SK-N-SH (cell line): ENCODE data around the gene NXPH4. TPM values are rescaled to one million over a fixed set of nuclear protein-coding genes. Genes with fewer than 3 reads are reported as not detected.

ENCODE experiments used
- CTCF ChIA-PET: fragments of 300-600, 350-600 bp; formaldehyde crosslinking; extraction: SDS; loops from one replicate; lab custom pipeline; 2021; lab: Yijun Ruan, JAX
- POLR2A ChIA-PET: fragments of 350-600 bp; sonication (Branson Sonifier 250); formaldehyde crosslinking; extraction: SDS; loops from one replicate; lab custom pipeline; 2020; ENCODE audit warnings: antibody characterized with exemption, inconsistent platforms; lab: Yijun Ruan, JAX
- DNase-seq: peaks from one replicate; pipeline ENCODE4 v3.0.0; 2012
- H2AFZ ChIP-seq: fragments of 200-600 bp; sonication (generic); 2 replicates; pipeline ENCODE4 v1.8.1; 2016; ENCODE audit warnings: antibody characterized with exemption, mild to moderate bottlenecking, low read depth
- H3F3A ChIP-seq: fragments of 200-600 bp; sonication (generic); replicated peaks from 2 replicates; pipeline ENCODE3; 2016; ENCODE audit warnings: antibody characterized with exemption, mild to moderate bottlenecking; ENCODE audit not compliant: insufficient read depth
- H3K27ac ChIP-seq, 2 experiments: fragments of 200-500 bp in 1 of 2; fragments of 200-600 bp in 1 of 2; sonication (Bioruptor generic) in 1 of 2; sonication (generic), shearing (Covaris generic) in 1 of 2; 2 replicates each; pipeline versions ENCODE4 v1.5.1 to v1.6.1; 2014 to 2016; ENCODE audit warnings: low read depth in 2 of 2, inconsistent platforms in 1 of 2, low read length in 1 of 2, mild to moderate bottlenecking in 1 of 2, mixed read lengths in 1 of 2
- H3K27me3 ChIP-seq: fragments of 200-600 bp; sonication (generic), shearing (Covaris generic); 2 replicates; pipeline ENCODE4 v1.6.1; 2016; ENCODE audit warnings: mixed run types; ENCODE audit not compliant: insufficient read depth
- H3K36me3 ChIP-seq, 2 experiments: fragments of 200-500 bp in 1 of 2; fragments of 200-600 bp in 1 of 2; sonication (Bioruptor generic) in 1 of 2; sonication (generic) in 1 of 2; replicated peaks in 1 of 2; 2 replicates each; pipeline versions ENCODE3 to v1.5.1; 2014 to 2016; ENCODE audit warnings: low read length in 1 of 2, mild to moderate bottlenecking in 1 of 2; ENCODE audit not compliant: insufficient read depth in 2 of 2, control insufficient read depth in 1 of 2
- H3K4me1 ChIP-seq, 2 experiments: fragments of 200-500 bp in 1 of 2; fragments of 200-600 bp in 1 of 2; sonication (Bioruptor generic) in 1 of 2; sonication (generic), shearing (Covaris generic) in 1 of 2; 2 replicates each; pipeline versions ENCODE4 v1.5.1 to v1.6.1; 2014 to 2016; ENCODE audit warnings: low read depth in 1 of 2, low read length in 1 of 2, mixed run types in 1 of 2; ENCODE audit not compliant: insufficient read depth in 2 of 2, control insufficient read depth in 1 of 2
- H3K4me2 ChIP-seq: fragments of 200-600 bp; sonication (generic), shearing (Covaris generic); 2 replicates; pipeline ENCODE4 v1.6.1; 2017; ENCODE audit warnings: mixed run types
- H3K4me3 ChIP-seq, 2 experiments: fragments of 200-500 bp in 1 of 2; fragments of 200-600 bp in 1 of 2; sonication (Bioruptor generic) in 1 of 2; sonication (generic), shearing (Covaris generic) in 1 of 2; 2 replicates each; pipeline versions ENCODE4 v1.5.1 to v1.8.1; 2014 to 2016; ENCODE audit warnings: low read depth in 2 of 2, inconsistent platforms in 1 of 2, low read length in 1 of 2, mild to moderate bottlenecking in 1 of 2, mixed read lengths in 1 of 2, moderate library complexity in 1 of 2
- H3K79me2 ChIP-seq: fragments of 200-600 bp; sonication (generic); 2 replicates; pipeline ENCODE4 v1.8.1; 2017; ENCODE audit warnings: mild to moderate bottlenecking; ENCODE audit not compliant: insufficient read depth
- H3K9ac ChIP-seq: fragments of 200-600 bp; sonication (generic); 2 replicates; pipeline ENCODE4 v1.6.1; 2017; ENCODE audit warnings: mixed run types
- H3K9me2 ChIP-seq: fragments of 200-600 bp; sonication (generic); 2 replicates; pipeline ENCODE4 v1.6.1; 2017; ENCODE audit warnings: mixed run types
- H3K9me3 ChIP-seq: fragments of 200-600 bp; sonication (generic); 2 replicates; pipeline ENCODE4 v1.6.1; 2017; ENCODE audit warnings: mixed run types, mild to moderate bottlenecking, moderate library complexity
- H4K20me1 ChIP-seq: fragments of 200-600 bp; sonication (generic); 2 replicates; pipeline ENCODE4 v1.6.1; 2017; ENCODE audit warnings: mild to moderate bottlenecking, mixed run types; ENCODE audit not compliant: insufficient read depth
- CHD2 ChIP-seq: fragments of 150-350 bp; IDR thresholded peaks from 2 replicates; pipeline ENCODE4 v1.6.1; 2018; ENCODE audit warnings: low read length; ENCODE audit not compliant: partially characterized antibody
- CTCF ChIP-seq: fragments of 200-600 bp; sonication (generic); IDR thresholded peaks from 2 replicates; pipeline ENCODE4 v1.6.1; 2017; ENCODE audit warnings: antibody characterized with exemption, mild to moderate bottlenecking, moderate library complexity
- ELF1 ChIP-seq: IDR thresholded peaks from 2 replicates; pipeline ENCODE4 v1.4.0; 2012
- EZH2phosphoT487 ChIP-seq: fragments of 200-600 bp; sonication (generic); IDR thresholded peaks from 2 replicates; pipeline ENCODE4 v1.6.1; 2017; ENCODE audit warnings: low read depth, mixed run types, mild to moderate bottlenecking, antibody characterized with exemption, moderate library complexity, borderline replicate concordance
- FOSL2 ChIP-seq: IDR thresholded peaks from 2 replicates; pipeline ENCODE4 v1.4.0; 2012; ENCODE audit warnings: low read depth, mild to moderate bottlenecking, moderate library complexity, borderline replicate concordance
- FOXJ3 ChIP-seq: sonication (generic); formaldehyde crosslinking; IDR thresholded peaks from 2 replicates; pipeline ENCODE4 v1.5.1; 2020; ENCODE audit warnings: mild to moderate bottlenecking, missing genetic modification reagents
- FOXM1 ChIP-seq: IDR thresholded peaks from 2 replicates; pipeline ENCODE4 v1.4.0; 2012; ENCODE audit warnings: low read depth, mild to moderate bottlenecking
- GABPA ChIP-seq: IDR thresholded peaks from 2 replicates; pipeline ENCODE4 v1.4.0; 2012; ENCODE audit warnings: low read depth, mild to moderate bottlenecking
- MAX ChIP-seq: IDR thresholded peaks from 2 replicates; pipeline ENCODE4 v1.4.0; 2012; ENCODE audit warnings: low read depth
- MEF2A ChIP-seq: IDR thresholded peaks from 2 replicates; pipeline ENCODE4 v1.4.0; 2012; ENCODE audit warnings: low read depth, borderline replicate concordance
- MXI1 ChIP-seq: IDR thresholded peaks from 2 replicates; pipeline ENCODE4 v1.6.1; 2012; ENCODE audit warnings: mild to moderate bottlenecking, low read depth, low read length, improper control_type of control experiment
- PBX3 ChIP-seq: IDR thresholded peaks from 2 replicates; pipeline ENCODE4; 2012
- POLR2AphosphoS5 ChIP-seq: IDR thresholded peaks from 2 replicates; pipeline ENCODE4 v1.6.1; 2012; ENCODE audit warnings: low read depth, low read length
- RAD21 ChIP-seq: IDR thresholded peaks from 2 replicates; pipeline ENCODE4 v1.6.1; 2012; ENCODE audit warnings: mild to moderate bottlenecking, low read length
- RFX5 ChIP-seq: IDR thresholded peaks from 2 replicates; pipeline ENCODE4 v1.6.1; 2012; ENCODE audit warnings: mild to moderate bottlenecking, improper control_type of control experiment, low read length
- RXRA ChIP-seq: IDR thresholded peaks from 2 replicates; pipeline ENCODE4 v1.4.0; 2012; ENCODE audit warnings: low read depth, mild to moderate bottlenecking, borderline replicate concordance
- SMC3 ChIP-seq: IDR thresholded peaks from 2 replicates; pipeline ENCODE4 v1.6.1; 2012; ENCODE audit warnings: low read depth, low read length, improper control_type of control experiment
- USF1 ChIP-seq: IDR thresholded peaks from 2 replicates; pipeline ENCODE4 v1.4.0; 2012; ENCODE audit warnings: low read depth, borderline replicate concordance
- YY1 ChIP-seq: IDR thresholded peaks from 2 replicates; pipeline ENCODE4 v1.4.0; 2012; ENCODE audit warnings: low read depth, mild to moderate bottlenecking
- ZBTB33 ChIP-seq: IDR thresholded peaks from 2 replicates; pipeline ENCODE4 v1.4.0; 2012; ENCODE audit warnings: low read depth, borderline replicate concordance
- polyA plus RNA-seq, 3 experiments: library from polyadenylated mRNA; depleted of rRNA; stranded (reverse); fragments of >200 nt; gene quantifications; 2 replicates each; pipeline ENCODE4 v1.2.3, GENCODE V29; 2012
- small RNA-seq, 7 experiments: library from RNA; depleted of rRNA; stranded (forward); fragments of <200 nt; gene quantifications; one replicate each; pipeline ENCODE3, GENCODE V24; 2012

NXPH4 gene
- polyA plus RNA-seq, 1 of the 3 experiments (the other 2 are of a cell fraction): 0.31 TPM

GRCh38 chr12:57273516-57273915, 56.9 kb downstream of the NXPH4 start:
- Histone ChIP-seq H3K36me3 (peaks cover 9 to 23% of the 10 kb centered on the region in 2 experiments), H3K79me2 (no peaks in the 10 kb centered on the region), H4K20me1 (no peaks in the 10 kb centered on the region), H3K27ac (no peak overlapping the region; a peak in 1 of 4 replicates), H3K4me3 (no peak overlapping the region), H3K27me3 (no peaks in the 10 kb centered on the region), H3F3A (peaks cover 3% of the 10 kb centered on the region), H3K9me3 (no peaks in the 10 kb centered on the region), H3K9ac (no peak overlapping the region), H2AFZ (no peak overlapping the region), H3K9me2 (no peaks in the 10 kb centered on the region), H3K4me1 (peaks cover 7 to 12% of the 10 kb centered on the region in 2 experiments; a peak in 2 of 4 replicates), H3K4me2 (no peak overlapping the region)
- no peak for DNase-seq
- no peak for TF ChIP-seq FOSL2
- no peak for TF ChIP-seq FOXJ3 (CRISPR knock-in tag)
- no peak for TF ChIP-seq MEF2A
- TF ChIP-seq MAX: no peak
- no peak for TF ChIP-seq CHD2
- no peak for TF ChIP-seq ZBTB33
- TF ChIP-seq PBX3: no peak
- TF ChIP-seq MXI1: no peak
- TF ChIP-seq SMC3: no peak
- TF ChIP-seq GABPA: no peak
- TF ChIP-seq EZH2phosphoT487: no peak
- TF ChIP-seq RFX5: no peak
- no peak for TF ChIP-seq FOXM1
- TF ChIP-seq USF1: no peak
- no peak for TF ChIP-seq RXRA
- no peak for TF ChIP-seq ELF1
- no peak for TF ChIP-seq CTCF
- TF ChIP-seq RAD21: no peak
- TF ChIP-seq YY1: no peak
- TF ChIP-seq POLR2AphosphoS5: no peak
- ChIA-PET CTCF (interaction anchor here (0.7 to 2.5 kb wide), 9 partner anchors 9 to 189 kb away, joined by 3 to 14 read pairs (median 7); partner anchors contain the start of genes GLI1 and INHBE), POLR2A (no interaction called here)

Small RNAs within 50 kb of the gene (small RNA-seq; reads per million reads assigned to genes)
- gene MIR1228: 0.06 to 12.5 (median 5.7) reads per million in 7 experiments

Other genes with a start within 250 kb of the NXPH4 start
- 3.7 and 4.8 TPM in 2 replicates for gene ZBTB39, start 210.2 kb upstream of the NXPH4 start, polyA plus RNA-seq (2012; rRNA removed)
- gene TAC3, start 200.3 kb upstream of the NXPH4 start, polyA plus RNA-seq (2012; rRNA removed): not detected in 2 replicates
- not detected in 2 replicates for gene MYO1A, start 166.7 kb upstream of the NXPH4 start, polyA plus RNA-seq (2012; rRNA removed)
- gene NEMP1, start 138.0 kb upstream of the NXPH4 start, polyA plus RNA-seq (2012; rRNA removed): 6.2 and 8.8 TPM in 2 replicates
- gene NAB2, start 127.7 kb upstream of the NXPH4 start, polyA plus RNA-seq (2012; rRNA removed): 23.7 and 24.9 TPM in 2 replicates
- 0.15 and 0.42 TPM in 2 replicates for gene STAT6, start 105.4 kb upstream of the NXPH4 start, polyA plus RNA-seq (2012; rRNA removed)
- gene LRP1, start 88.3 kb upstream of the NXPH4 start, polyA plus RNA-seq (2012; rRNA removed): 18.8 and 55.0 TPM in 2 replicates
- not detected in 2 replicates for gene LRP1-AS, start 69.2 kb upstream of the NXPH4 start, polyA plus RNA-seq (2012; rRNA removed)
- 181 and 204 TPM in 2 replicates for gene SHMT2, start 12.9 kb downstream of the NXPH4 start, polyA plus RNA-seq (2012; rRNA removed)
- gene STAC3, start 34.4 kb downstream of the NXPH4 start, polyA plus RNA-seq (2012; rRNA removed): 0.63 and 0.76 TPM in 2 replicates
- 16.3 and 23.1 TPM in 2 replicates for gene R3HDM2, start 214.2 kb downstream of the NXPH4 start, polyA plus RNA-seq (2012; rRNA removed)
- gene INHBC, start 218.0 kb downstream of the NXPH4 start, polyA plus RNA-seq (2012; rRNA removed): 0.08 and 0.10 TPM in 2 replicates
- gene INHBE, start 238.5 kb downstream of the NXPH4 start, polyA plus RNA-seq (2012; rRNA removed): 0.03 and 0.08 TPM in 2 replicates
- 0.67 and 0.90 TPM in 2 replicates for gene GLI1, start 243.0 kb downstream of the NXPH4 start, polyA plus RNA-seq (2012; rRNA removed)